ENCODE measurements around the gene CACNA2D4.

DNA sequence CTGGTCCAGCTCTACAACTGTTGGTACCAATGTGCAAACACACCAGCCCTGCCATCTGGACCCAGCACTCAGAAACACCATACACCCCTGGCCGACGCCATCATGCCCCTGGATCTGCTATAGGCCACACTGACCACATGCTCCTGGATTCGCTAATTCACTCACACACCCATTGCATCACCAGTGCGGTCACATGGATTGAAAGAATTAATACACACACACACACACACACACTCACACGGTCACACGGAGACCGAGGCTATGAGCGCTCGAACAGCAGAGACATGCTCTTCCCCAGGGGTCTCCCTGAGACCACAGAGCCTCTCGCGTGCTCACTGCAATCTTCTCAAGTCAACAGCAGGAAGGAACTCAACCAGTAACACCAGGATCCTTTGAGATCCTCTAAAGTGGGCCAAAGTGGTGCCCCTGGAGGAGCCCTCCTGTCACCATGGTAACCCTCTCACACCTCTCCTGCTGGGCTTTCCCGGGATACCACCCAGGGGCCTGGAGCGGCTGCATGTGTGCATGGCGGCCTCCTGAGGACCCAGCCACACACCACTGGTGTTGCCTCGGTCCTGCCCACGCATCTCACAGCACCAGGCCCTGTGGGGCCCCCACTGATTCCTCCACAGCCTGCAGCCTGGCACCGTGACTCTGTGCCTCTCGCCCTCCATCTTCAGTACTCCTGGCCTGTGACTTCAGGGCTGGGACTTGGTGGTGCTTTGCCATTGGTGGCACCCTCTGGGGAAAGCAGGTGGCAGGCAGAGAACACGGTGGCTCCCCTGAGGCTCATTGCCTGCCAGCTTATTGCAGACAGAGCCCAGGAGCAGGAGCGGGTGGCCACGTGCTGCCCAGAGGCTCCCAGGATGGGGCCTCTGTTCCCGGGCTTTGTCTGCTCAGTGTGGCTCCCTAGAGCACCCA is 83.0 kb downstream of the CACNA2D4 start:
- TF ChIP-seq, protein P1, sequence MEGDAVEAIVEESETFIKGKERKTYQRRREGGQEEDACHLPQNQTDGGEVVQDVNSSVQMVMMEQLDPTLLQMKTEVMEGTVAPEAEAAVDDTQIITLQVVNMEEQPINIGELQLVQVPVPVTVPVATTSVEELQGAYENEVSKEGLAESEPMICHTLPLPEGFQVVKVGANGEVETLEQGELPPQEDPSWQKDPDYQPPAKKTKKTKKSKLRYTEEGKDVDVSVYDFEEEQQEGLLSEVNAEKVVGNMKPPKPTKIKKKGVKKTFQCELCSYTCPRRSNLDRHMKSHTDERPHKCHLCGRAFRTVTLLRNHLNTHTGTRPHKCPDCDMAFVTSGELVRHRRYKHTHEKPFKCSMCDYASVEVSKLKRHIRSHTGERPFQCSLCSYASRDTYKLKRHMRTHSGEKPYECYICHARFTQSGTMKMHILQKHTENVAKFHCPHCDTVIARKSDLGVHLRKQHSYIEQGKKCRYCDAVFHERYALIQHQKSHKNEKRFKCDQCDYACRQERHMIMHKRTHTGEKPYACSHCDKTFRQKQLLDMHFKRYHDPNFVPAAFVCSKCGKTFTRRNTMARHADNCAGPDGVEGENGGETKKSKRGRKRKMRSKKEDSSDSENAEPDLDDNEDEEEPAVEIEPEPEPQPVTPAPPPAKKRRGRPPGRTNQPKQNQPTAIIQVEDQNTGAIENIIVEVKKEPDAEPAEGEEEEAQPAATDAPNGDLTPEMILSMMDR (conservative IDR thresholded peaks at IDR 0.05; ENCODE audit: low read depth, low read length), result no peak
- TF ChIP-seq EZH2 (IDR thresholded peaks at IDR 0.05; ENCODE audit: low read length, unreplicated experiment), result no peak
